ENCODE results near the gene FBL.

DNA sequence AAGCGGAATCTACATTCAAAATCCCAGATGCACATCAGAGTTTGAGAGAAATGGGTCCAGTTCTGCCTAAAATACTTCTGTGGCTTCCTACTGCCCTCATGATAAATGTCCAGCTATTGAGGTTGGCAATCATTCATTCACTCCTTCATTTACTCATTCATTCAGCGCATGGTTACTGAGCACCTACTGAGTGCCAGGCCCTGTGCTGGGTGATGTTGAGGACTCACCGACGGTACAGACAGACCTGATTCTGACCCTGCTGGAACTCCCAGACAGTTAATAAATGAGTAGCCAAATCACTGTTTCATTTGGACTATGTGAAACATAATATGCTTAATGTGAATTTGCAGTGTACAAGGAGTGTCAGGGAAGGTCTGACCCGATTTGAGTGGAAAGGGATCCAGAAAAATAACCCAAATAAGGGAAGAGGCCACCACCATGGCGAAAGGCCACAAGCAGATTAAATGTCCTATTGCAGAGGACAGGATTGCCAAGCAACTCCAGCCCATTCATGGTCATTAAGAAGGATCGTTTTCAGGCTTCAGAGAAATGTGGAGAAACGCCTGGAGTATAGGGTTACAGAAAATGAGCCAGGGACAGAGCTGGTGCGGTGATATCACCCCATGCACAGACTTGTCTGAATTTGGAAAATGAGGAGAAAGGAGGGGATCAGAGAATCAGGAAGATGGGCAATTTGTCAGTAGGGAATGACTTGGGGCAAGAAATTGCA, 32.8 kb downstream of the FBL start:
- TF ChIP-seq, protein P1, sequence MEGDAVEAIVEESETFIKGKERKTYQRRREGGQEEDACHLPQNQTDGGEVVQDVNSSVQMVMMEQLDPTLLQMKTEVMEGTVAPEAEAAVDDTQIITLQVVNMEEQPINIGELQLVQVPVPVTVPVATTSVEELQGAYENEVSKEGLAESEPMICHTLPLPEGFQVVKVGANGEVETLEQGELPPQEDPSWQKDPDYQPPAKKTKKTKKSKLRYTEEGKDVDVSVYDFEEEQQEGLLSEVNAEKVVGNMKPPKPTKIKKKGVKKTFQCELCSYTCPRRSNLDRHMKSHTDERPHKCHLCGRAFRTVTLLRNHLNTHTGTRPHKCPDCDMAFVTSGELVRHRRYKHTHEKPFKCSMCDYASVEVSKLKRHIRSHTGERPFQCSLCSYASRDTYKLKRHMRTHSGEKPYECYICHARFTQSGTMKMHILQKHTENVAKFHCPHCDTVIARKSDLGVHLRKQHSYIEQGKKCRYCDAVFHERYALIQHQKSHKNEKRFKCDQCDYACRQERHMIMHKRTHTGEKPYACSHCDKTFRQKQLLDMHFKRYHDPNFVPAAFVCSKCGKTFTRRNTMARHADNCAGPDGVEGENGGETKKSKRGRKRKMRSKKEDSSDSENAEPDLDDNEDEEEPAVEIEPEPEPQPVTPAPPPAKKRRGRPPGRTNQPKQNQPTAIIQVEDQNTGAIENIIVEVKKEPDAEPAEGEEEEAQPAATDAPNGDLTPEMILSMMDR (IDR thresholded peaks at IDR 0.05; ENCODE audit: low read depth, low read length, poor library complexity, severe bottlenecking) = no peak
- no peak for TF ChIP-seq EZH2phosphoT487 (IDR thresholded peaks at IDR 0.05; ENCODE audit: borderline replicate concordance, low read length)
